ELR (cell line): ENCODE measurements around the gene BYSL.
A peak's percentile ranks its signal among the peaks of the same experiment; 100 is the strongest.

Experiments
- DNase-seq: peaks from one replicate; pipeline ENCODE4 v3.0.0-alpha.2; 2015; ENCODE audit warnings: low read depth

Gene BYSL

GRCh38 chr6:41920921-41921711 lies at the start of gene BYSL, which contains the start of gene MED20:
Gene BYSL (plus strand): TSS chr6:41921499. CDS start chr6:41921563, 64 bp downstream.
Gene MED20 (minus strand): TSS chr6:41921139. CDS start chr6:41921018, 121 bp downstream.
- DNase-seq, result peak; percentile 98

- no peak for DNase-seq
Observed at GRCh38 chr6:41871691-41872090, 49.6 kb upstream of the BYSL start.

- DNase-seq, result no peak
Observed at GRCh38 chr6:41872147-41872546, 49.2 kb upstream of the BYSL start.

- no peak for DNase-seq
Observed at GRCh38 chr6:41874741-41875140, 46.6 kb upstream of the BYSL start.

GRCh38 chr6:41877051-41877680 lies 44.1 kb upstream of the BYSL start:
- no peak for DNase-seq

- peak; percentile 78 for DNase-seq
Observed at GRCh38 chr6:41878246-41878645, 43.1 kb upstream of the BYSL start.

- DNase-seq, result peak; percentile 77
Observed at GRCh38 chr6:41878961-41879405, 42.3 kb upstream of the BYSL start.

GRCh38 chr6:41881506-41881905 lies 39.8 kb upstream of the BYSL start:
- no peak for DNase-seq

GRCh38 chr6:41884957-41885356 lies 36.3 kb upstream of the BYSL start:
- DNase-seq, result no peak

- DNase-seq, result no peak
Observed at GRCh38 chr6:41885930-41886329, 35.4 kb upstream of the BYSL start.

GRCh38 chr6:41887331-41887751 lies 34.0 kb upstream of the BYSL start:
- DNase-seq, result no peak

- no peak for DNase-seq
Observed at GRCh38 chr6:41892921-41893564, 28.3 kb upstream of the BYSL start.

GRCh38 chr6:41894366-41895299 lies 26.7 kb upstream of the BYSL start:
- DNase-seq, result peak; percentile 40

GRCh38 chr6:41895300-41896233 lies 25.7 kb upstream of the BYSL start, which contains the start of gene USP49:
Gene USP49 (minus strand): TSS chr6:41895375. CDS start chr6:41806983, 88,392 bp downstream.
- peak; percentile 89 for DNase-seq

- DNase-seq, result no peak
Observed at GRCh38 chr6:41896281-41896680, 25.0 kb upstream of the BYSL start.

- no peak for DNase-seq
Observed at GRCh38 chr6:41900861-41901260, 20.4 kb upstream of the BYSL start.

GRCh38 chr6:41901882-41902519 lies 19.3 kb upstream of the BYSL start:
- peak; percentile 35 for DNase-seq

- DNase-seq, result no peak
Observed at GRCh38 chr6:41909727-41910126, 11.6 kb upstream of the BYSL start.

GRCh38 chr6:41914343-41914742 lies 7.0 kb upstream of the BYSL start:
- DNase-seq, result no peak
